ENCODE measurements around the gene GPD1L.

Gene GPD1L

DNA sequence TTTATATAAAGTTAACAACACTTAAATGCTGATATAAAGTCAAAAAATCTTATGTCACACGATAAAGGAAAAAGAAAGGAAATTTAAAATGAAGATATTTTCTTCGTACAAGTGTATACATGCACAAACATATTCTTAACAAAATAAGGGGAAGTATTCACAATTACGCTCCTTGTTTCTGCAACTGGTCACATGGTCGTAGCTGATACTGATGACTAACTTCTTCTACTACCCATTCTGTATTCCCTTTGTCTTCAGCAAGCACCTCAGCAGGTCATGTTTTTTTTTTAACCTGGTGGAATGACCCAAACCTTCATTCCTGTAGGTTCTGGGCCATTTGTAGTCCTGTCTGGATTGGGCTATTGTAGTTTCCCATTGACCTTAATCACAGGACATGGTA, 102.0 kb downstream of the GPD1L start:
- TF ChIP-seq, protein P1, sequence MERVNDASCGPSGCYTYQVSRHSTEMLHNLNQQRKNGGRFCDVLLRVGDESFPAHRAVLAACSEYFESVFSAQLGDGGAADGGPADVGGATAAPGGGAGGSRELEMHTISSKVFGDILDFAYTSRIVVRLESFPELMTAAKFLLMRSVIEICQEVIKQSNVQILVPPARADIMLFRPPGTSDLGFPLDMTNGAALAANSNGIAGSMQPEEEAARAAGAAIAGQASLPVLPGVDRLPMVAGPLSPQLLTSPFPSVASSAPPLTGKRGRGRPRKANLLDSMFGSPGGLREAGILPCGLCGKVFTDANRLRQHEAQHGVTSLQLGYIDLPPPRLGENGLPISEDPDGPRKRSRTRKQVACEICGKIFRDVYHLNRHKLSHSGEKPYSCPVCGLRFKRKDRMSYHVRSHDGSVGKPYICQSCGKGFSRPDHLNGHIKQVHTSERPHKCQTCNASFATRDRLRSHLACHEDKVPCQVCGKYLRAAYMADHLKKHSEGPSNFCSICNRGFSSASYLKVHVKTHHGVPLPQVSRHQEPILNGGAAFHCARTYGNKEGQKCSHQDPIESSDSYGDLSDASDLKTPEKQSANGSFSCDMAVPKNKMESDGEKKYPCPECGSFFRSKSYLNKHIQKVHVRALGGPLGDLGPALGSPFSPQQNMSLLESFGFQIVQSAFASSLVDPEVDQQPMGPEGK (CRISPR knock-in tag; IDR thresholded peaks at IDR 0.05; ENCODE audit: borderline replicate concordance): no peak
- no peak for TF ChIP-seq ZFP30 (CRISPR knock-in tag; IDR thresholded peaks at IDR 0.05)
- ATAC-seq: no peak

DNA sequence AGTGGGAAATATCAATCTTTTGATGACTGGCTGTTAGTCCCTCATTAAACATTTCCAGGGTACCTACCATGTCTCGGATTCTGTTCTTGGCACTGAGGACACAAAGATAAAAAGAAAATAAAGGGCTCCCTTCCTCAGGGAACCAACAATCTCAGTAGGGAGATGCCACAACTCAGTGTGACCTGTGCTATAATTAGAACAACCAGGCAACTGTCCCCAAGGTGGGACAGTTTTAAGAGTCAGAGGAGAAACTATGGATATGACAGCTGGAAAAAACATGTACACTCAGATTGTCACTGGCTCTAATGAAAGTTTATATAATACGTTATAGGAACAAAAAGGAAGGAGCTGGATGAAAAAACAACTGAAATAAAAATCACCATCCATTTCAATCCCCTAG, 108.8 kb downstream of the GPD1L start:
- TF ChIP-seq RARB (CRISPR knock-in tag; IDR thresholded peaks at IDR 0.05): no peak
- TF ChIP-seq GLIS3 (CRISPR knock-in tag; IDR thresholded peaks at IDR 0.05): no peak
- TF ChIP-seq CSDC2 (CRISPR knock-in tag; IDR thresholded peaks at IDR 0.05): no peak
- no peak for TF ChIP-seq ZFP30 (CRISPR knock-in tag; IDR thresholded peaks at IDR 0.05)
- no peak for TF ChIP-seq SNAI2 (CRISPR knock-in tag; IDR thresholded peaks at IDR 0.05)
- TF ChIP-seq ZNF8 (CRISPR knock-in tag; IDR thresholded peaks at IDR 0.05): no peak
- no peak for TF ChIP-seq ARNTL (CRISPR knock-in tag; IDR thresholded peaks at IDR 0.05; ENCODE audit: borderline replicate concordance, low read depth)
- TF ChIP-seq ZFP3 (CRISPR knock-in tag; IDR thresholded peaks at IDR 0.05): no peak
- TF ChIP-seq ESRRG (CRISPR knock-in tag; IDR thresholded peaks at IDR 0.05): no peak
- TF ChIP-seq, protein P1 (CRISPR knock-in tag; IDR thresholded peaks at IDR 0.05; ENCODE audit: borderline replicate concordance): no peak
- no peak for ATAC-seq

DNA sequence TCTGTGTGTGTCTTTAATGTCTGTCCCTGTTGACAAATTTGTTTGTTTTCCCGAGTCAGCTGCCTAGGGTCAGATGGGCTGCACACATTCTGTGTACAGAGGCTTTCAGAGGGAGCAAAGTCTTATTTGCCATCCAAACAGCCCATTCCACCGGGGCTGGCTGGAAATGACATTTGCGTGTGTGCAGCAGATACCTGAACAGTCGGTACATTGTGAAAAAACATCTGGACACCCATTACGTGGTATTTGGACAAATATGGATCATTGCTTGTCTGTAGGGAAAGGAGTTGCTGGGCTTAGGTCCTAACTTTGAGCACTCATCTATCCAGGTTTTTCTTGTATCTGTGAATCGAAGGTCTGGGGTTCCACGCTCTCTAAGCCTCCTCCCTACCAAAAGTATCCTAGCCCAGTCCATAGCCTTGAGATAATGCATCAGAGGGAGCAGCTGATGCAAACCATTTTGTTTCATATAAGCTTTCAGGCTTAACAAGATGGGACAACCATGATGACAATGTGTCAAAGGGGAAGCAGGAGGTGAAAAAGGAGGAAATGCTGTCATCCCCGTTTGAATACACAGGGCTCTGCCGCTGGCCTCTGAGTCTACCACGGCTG, 109.9 kb downstream of the GPD1L start:
- TF ChIP-seq, protein P2, sequence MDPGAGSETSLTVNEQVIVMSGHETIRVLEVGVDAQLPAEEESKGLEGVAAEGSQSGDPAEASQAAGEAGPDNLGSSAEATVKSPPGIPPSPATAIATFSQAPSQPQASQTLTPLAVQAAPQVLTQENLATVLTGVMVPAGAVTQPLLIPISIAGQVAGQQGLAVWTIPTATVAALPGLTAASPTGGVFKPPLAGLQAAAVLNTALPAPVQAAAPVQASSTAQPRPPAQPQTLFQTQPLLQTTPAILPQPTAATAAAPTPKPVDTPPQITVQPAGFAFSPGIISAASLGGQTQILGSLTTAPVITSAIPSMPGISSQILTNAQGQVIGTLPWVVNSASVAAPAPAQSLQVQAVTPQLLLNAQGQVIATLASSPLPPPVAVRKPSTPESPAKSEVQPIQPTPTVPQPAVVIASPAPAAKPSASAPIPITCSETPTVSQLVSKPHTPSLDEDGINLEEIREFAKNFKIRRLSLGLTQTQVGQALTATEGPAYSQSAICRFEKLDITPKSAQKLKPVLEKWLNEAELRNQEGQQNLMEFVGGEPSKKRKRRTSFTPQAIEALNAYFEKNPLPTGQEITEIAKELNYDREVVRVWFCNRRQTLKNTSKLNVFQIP (CRISPR knock-in tag; IDR thresholded peaks at IDR 0.05; ENCODE audit: borderline replicate concordance, low read depth): no peak
- ATAC-seq: no peak

DNA sequence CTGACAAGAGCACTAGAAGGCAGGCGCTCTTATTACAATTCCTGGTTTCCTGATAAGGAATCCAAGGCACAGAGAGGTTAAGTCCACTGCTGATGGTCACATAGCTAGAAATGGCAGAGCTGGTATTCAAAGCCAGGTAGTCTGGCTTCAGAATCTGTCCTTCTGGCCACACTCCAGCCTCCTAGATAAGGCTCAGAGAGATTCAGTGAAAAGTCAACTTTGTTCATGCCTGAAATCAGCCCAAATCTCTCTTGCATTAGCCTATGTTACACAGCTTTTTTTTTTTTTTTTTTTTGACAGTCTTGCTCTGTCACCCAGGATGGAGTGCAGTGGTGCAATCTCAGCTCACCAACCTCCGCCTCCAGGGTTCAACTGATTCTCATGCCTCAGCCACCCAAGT, 110.9 kb downstream of the GPD1L start:
- no peak for TF ChIP-seq BACH2 (CRISPR knock-in tag; IDR thresholded peaks at IDR 0.05; ENCODE audit: borderline replicate concordance)
- TF ChIP-seq SNAI2 (CRISPR knock-in tag; IDR thresholded peaks at IDR 0.05): no peak
- ATAC-seq: no peak

All from SK-N-SH treated with all-trans-retinoic acid at 6 μM for 48 hours (cell line).